HCT116 (cell line): Measurements from ENCODE around the gene ENDOD1. TPM values are rescaled to one million over a fixed set of nuclear protein-coding genes. Genes with fewer than 3 reads are reported as not detected.
A peak's percentile ranks its signal among the peaks of the same experiment; 100 is the strongest.

Experiments used
- ATAC-seq: fragments of 200-7000 bp; cut with Tn5 transposase; 2 replicates; pipeline ENCODE4 v1.9.1; 2020; ENCODE audit warnings: mild to moderate bottlenecking, moderate library complexity
- BruUV-seq: library from RNA; stranded (reverse); fragments of 400-500 nt; replicated peaks from 2 replicates; lab custom pipeline; 2021; lab: Mats Ljungman, UMichigan
- CTCF ChIA-PET: fragments of 300-600 bp; sonication (Branson Sonifier 250); formaldehyde crosslinking; loops from one replicate; lab custom pipeline; 2021; ENCODE audit warnings: antibody characterized with exemption; lab: Charles Lee
- POLR2A ChIA-PET: fragments of 300-600, 350-600 bp; sonication (Branson Sonifier 250); formaldehyde crosslinking; loops from one replicate; lab custom pipeline; 2021; ENCODE audit warnings: antibody characterized with exemption; lab: Charles Lee
- RAD21 ChIA-PET, 2 experiments: fragments of 300-600 bp; sonication (Branson Sonifier 250); formaldehyde crosslinking; loops; one replicate each; lab custom pipeline; 2023; ENCODE audit warnings: low total read pairs in 2 of 2; ENCODE audit not compliant: uncharacterized antibody in 2 of 2, unreplicated experiment in 2 of 2, low non-redundant PET in 1 of 2; lab: Charles Lee
- DNase-seq: peaks from one replicate; pipeline ENCODE4 v3.0.0-alpha.2; 2010; ENCODE audit warnings: low read depth, low spot score
- H2AFZ ChIP-seq: fragments of 200-600 bp; shearing (Covaris generic), sonication (generic); 2 replicates; pipeline ENCODE4 v1.6.1; 2017; ENCODE audit warnings: low read depth, mixed run types, mixed read lengths, antibody characterized with exemption, low read length; ENCODE audit not compliant: poor library complexity, severe bottlenecking
- H3K27ac ChIP-seq: 2 replicates; pipeline ENCODE4 v1.5.1; 2012; ENCODE audit warnings: low read depth, low read length
- H3K27me3 ChIP-seq: fragments of 200-600 bp; sonication (generic); 2 replicates; pipeline ENCODE4 v1.6.1; 2016; ENCODE audit warnings: mixed run types, low read length, mixed read lengths; ENCODE audit not compliant: insufficient read depth
- H3K36me3 ChIP-seq, 2 experiments: fragments of 200-500 bp in 1 of 2; fragments of 200-600 bp in 1 of 2; sonication (Bioruptor generic) in 1 of 2; sonication (generic) in 1 of 2; 2 replicates each; pipeline versions ENCODE4 v1.5.1 to v1.6.1; 2014 to 2016; ENCODE audit warnings: low read length in 2 of 2, inconsistent platforms in 1 of 2, mixed read lengths in 1 of 2, mixed run types in 1 of 2; ENCODE audit not compliant: insufficient read depth in 2 of 2, control insufficient read depth in 1 of 2
- H3K4me1 ChIP-seq, 2 experiments: fragments of 200-600 bp in 1 of 2; sonication (generic) in 1 of 2; 2 replicates each; pipeline versions ENCODE4 v1.5.1 to v1.6.1; 2012 to 2017; ENCODE audit warnings: low read length in 2 of 2, inconsistent platforms in 1 of 2, mild to moderate bottlenecking in 1 of 2, mixed read lengths in 1 of 2, mixed run types in 1 of 2, moderate library complexity in 1 of 2; ENCODE audit not compliant: insufficient read depth in 2 of 2, control insufficient read depth in 1 of 2
- H3K4me2 ChIP-seq: fragments of 200-600 bp; sonication (generic); 2 replicates; pipeline ENCODE4 v1.6.1; 2017; ENCODE audit warnings: mixed run types, low read length, mixed read lengths
- H3K4me3 ChIP-seq, 2 experiments: fragments of 200-600 bp in 1 of 2; sonication (generic) in 1 of 2; replicated peaks in 1 of 2; 2 replicates each; pipeline ENCODE4 v1.5.1; 2011 to 2016; ENCODE audit warnings: low read length in 2 of 2, control low read depth in 1 of 2, low read depth in 1 of 2, mild to moderate bottlenecking in 1 of 2, mixed read lengths in 1 of 2, mixed run types in 1 of 2
- H3K79me2 ChIP-seq: fragments of 200-600 bp; sonication (generic); 2 replicates; pipeline ENCODE4 v1.6.1; 2017; ENCODE audit warnings: mild to moderate bottlenecking, mixed run types, low read length, moderate library complexity, mixed read lengths; ENCODE audit not compliant: insufficient read depth
- H3K9ac ChIP-seq: fragments of 200-600 bp; sonication (generic); 2 replicates; pipeline ENCODE4 v1.6.1; 2016; ENCODE audit warnings: low read length, mixed read lengths
- H3K9me2 ChIP-seq: fragments of 200-600 bp; sonication (generic), shearing (Covaris generic); 2 replicates; pipeline ENCODE4 v1.6.1; 2017; ENCODE audit warnings: mixed run types, mild to moderate bottlenecking, moderate library complexity; ENCODE audit not compliant: insufficient read depth
- H3K9me3 ChIP-seq, 2 experiments: fragments of 200-500 bp in 1 of 2; fragments of 200-600 bp in 1 of 2; sonication (Bioruptor generic) in 1 of 2; sonication (generic) in 1 of 2; 2 replicates each; pipeline ENCODE4 v1.6.1; 2014 to 2017; ENCODE audit warnings: low read length in 2 of 2, mixed read lengths in 2 of 2, inconsistent platforms in 1 of 2, low read depth in 1 of 2, mild to moderate bottlenecking in 1 of 2, mixed run types in 1 of 2, moderate library complexity in 1 of 2; ENCODE audit not compliant: control insufficient read depth in 1 of 2, insufficient read depth in 1 of 2
- H4K20me1 ChIP-seq: fragments of 200-600 bp; sonication (generic), shearing (Covaris generic); 2 replicates; pipeline ENCODE4 v1.6.1; 2017; ENCODE audit warnings: mixed run types, mild to moderate bottlenecking, moderate library complexity; ENCODE audit not compliant: insufficient read depth
- CBX3 ChIP-seq: IDR thresholded peaks from 2 replicates; pipeline ENCODE4 v1.6.1; 2012; ENCODE audit warnings: low read depth
- EGR1 ChIP-seq: IDR thresholded peaks from 2 replicates; pipeline ENCODE4 v1.6.1; 2012; ENCODE audit warnings: low read depth
- ELF1 ChIP-seq: IDR thresholded peaks from 2 replicates; pipeline ENCODE4 v1.6.1; 2012; ENCODE audit warnings: low read depth, borderline replicate concordance
- EZH2 ChIP-seq: fragments of 200-600 bp; sonication (generic); IDR thresholded peaks from 2 replicates; pipeline ENCODE4 v1.6.1; 2017; ENCODE audit warnings: antibody characterized with exemption, mixed run types
- EZH2phosphoT487 ChIP-seq: fragments of 200-600 bp; IDR thresholded peaks from 2 replicates; pipeline ENCODE4 v1.6.1; 2018; ENCODE audit warnings: antibody characterized with exemption, borderline replicate concordance
- FOSL1 ChIP-seq: IDR thresholded peaks from 2 replicates; pipeline ENCODE4 v1.6.1; 2012; ENCODE audit warnings: low read depth
- JUND ChIP-seq: IDR thresholded peaks from 2 replicates; pipeline ENCODE4 v1.6.1; 2012
- POLR2A ChIP-seq: IDR thresholded peaks from 2 replicates; pipeline ENCODE4 v1.7.0; 2011; ENCODE audit warnings: borderline replicate concordance; ENCODE audit not compliant: insufficient read depth, insufficient read length; ENCODE audit errors: extremely low read depth
- POLR2AphosphoS5 ChIP-seq: IDR thresholded peaks from 2 replicates; pipeline ENCODE4 v1.6.1; 2011; ENCODE audit warnings: mild to moderate bottlenecking, low read depth, low read length, moderate library complexity
- RAD21 ChIP-seq: IDR thresholded peaks from 2 replicates; pipeline ENCODE4 v1.6.1; 2012; ENCODE audit warnings: low read depth, mild to moderate bottlenecking
- SIN3A ChIP-seq: IDR thresholded peaks from 2 replicates; pipeline ENCODE4 v1.6.1; 2012; ENCODE audit warnings: low read depth
- SP1 ChIP-seq: IDR thresholded peaks from 2 replicates; pipeline ENCODE4 v1.6.1; 2012; ENCODE audit warnings: low read depth
- SRF ChIP-seq: IDR thresholded peaks from 2 replicates; pipeline ENCODE4 v1.6.1; 2012; ENCODE audit warnings: low read depth
- TCF7L2 ChIP-seq: IDR thresholded peaks from 2 replicates; pipeline ENCODE4 v1.7.0; 2011; ENCODE audit warnings: borderline replicate concordance, inconsistent platforms; ENCODE audit not compliant: insufficient read depth, insufficient read length; ENCODE audit errors: extremely low read depth
- ZNF274 ChIP-seq: fragments of 200-500 bp; sonication (Bioruptor generic); IDR thresholded peaks from 2 replicates; pipeline ENCODE4 v1.6.1; 2014; ENCODE audit warnings: mild to moderate bottlenecking, low read depth, low read length, inconsistent platforms
- intact Hi-C: fragments of 100-400 bp; cut with micrococcal nuclease; formaldehyde crosslinking; loops from 2 replicates; pipeline ENCODE4 v1.10.0; 2022
- total RNA-seq: library from RNA; stranded (reverse); gene quantifications from one replicate; pipeline ENCODE4 v1.2.1, GENCODE V29; 2021; ENCODE audit not compliant: unreplicated experiment
- TF ChIP-seq, protein P1 (sequence below): IDR thresholded peaks from 2 replicates; pipeline ENCODE4 v1.6.1; 2012
- TF ChIP-seq, protein P2 (sequence below): IDR thresholded peaks from 2 replicates; pipeline ENCODE4 v1.6.1; 2011; ENCODE audit warnings: mild to moderate bottlenecking, low read length, moderate library complexity; ENCODE audit not compliant: insufficient replicate concordance; ENCODE audit errors: extremely low read depth

ENDOD1 gene
- total RNA-seq, 1 experiment from 2014 or later = 33.6 TPM

DNA sequence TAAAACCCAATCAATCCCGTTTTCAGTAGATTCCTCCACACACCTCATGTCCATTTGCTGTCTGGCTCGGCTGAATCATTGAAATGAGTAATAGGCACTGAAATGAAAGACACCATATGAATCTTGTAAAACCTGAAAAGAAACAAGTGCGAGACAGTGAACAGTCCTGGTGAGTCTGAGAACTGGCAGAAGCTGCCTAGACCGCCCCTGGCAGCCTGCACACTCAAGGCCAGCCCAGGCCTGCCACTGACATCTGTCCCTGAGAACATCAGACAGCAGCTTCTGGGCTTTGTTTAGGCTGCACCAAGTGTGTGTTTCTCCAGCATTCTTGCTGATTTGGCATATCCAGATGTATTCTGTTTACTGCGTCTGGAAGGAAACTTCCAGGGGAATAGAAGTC, 44.8 kb downstream of the ENDOD1 start:
- Histone ChIP-seq H2AFZ (no peak overlapping the region), H3K27me3 (no peaks in the 10 kb centered on the region), H3K4me1 (peaks cover 16 to 18% of the 10 kb centered on the region in 2 experiments; a peak in 2 of 4 replicates), H3K9me3 (no peaks in the 10 kb centered on the region), H3K9me2 (no peaks in the 10 kb centered on the region), H3K4me2 (peak overlapping the region; percentile 26; the same call in 1 of the 2 replicates)
- BruUV-seq = no TSS peak
- DNase-seq (no peak), ATAC-seq (peak; percentile 57; the same call in 1 of the 2 replicates)
- CTCF ChIA-PET = no interaction called here
- POLR2A ChIA-PET = no interaction called here
- RAD21 ChIA-PET = no interaction called here
- 0 out of 2 replicates have a peak, but pooled peaks have one; percentile 37 for TF ChIP-seq SRF
- TF ChIP-seq RAD21 = peak; percentile 8; the same call in 1 of the 2 replicates
- peak; percentile 56; the same call in 1 of the 2 replicates for TF ChIP-seq SP1
- peak; percentile 68; the same call in 1 of the 2 replicates for TF ChIP-seq CBX3
- TF ChIP-seq FOSL1 = peak; percentile 69
- peak; percentile 65 for TF ChIP-seq JUND
- no peak for TF ChIP-seq POLR2AphosphoS5
- no peak for TF ChIP-seq SIN3A
- TF ChIP-seq ELF1 = no peak
- TF ChIP-seq, protein P1, sequence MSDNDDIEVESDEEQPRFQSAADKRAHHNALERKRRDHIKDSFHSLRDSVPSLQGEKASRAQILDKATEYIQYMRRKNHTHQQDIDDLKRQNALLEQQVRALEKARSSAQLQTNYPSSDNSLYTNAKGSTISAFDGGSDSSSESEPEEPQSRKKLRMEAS = peak; percentile 35; the same call in 1 of the 2 replicates
- TF ChIP-seq, all 23 proteins: peak for 7
- H3K79me2 ChIP-seq = no peaks in the 10 kb centered on the region
- intact Hi-C loops = no loop called here
- H3K36me3 ChIP-seq = no peaks in the 10 kb centered on the region
- 0 out of 2 replicates have a peak overlapping the region, but pooled peaks have one; percentile 18 for H3K9ac ChIP-seq
- no peaks in the 10 kb centered on the region for H4K20me1 ChIP-seq
- no peak overlapping the region; the same call in 1 of the 2 replicates for H3K27ac ChIP-seq
- H3K4me3 ChIP-seq = no peak overlapping the region

DNA sequence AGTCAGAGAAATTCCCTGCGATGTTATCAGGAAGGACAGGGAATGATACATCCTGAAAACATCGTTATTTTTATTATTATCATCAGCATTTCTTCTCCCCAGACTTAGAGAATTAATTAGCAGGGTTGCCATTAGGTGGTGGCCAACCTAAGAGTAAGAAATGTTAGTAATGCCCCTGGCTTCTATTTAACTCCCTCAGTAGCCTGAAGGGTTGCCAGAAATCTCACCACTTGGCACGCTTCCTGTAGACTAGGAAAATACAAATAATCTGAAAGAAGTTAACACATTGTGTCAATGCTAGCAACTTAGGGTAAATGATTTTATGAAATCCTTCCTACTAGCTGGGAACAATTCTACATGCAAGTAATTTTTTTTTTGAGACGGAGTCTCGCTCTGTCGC, 45.5 kb downstream of the ENDOD1 start:
- ChIA-PET POLR2A (no interaction called here), RAD21 (no interaction called here), CTCF (no interaction called here)
- no peaks in the 10 kb centered on the region for H3K79me2 ChIP-seq
- H4K20me1 ChIP-seq = no peaks in the 10 kb centered on the region
- H3K4me2 ChIP-seq = no peak overlapping the region
- BruUV-seq = no TSS peak
- ATAC-seq (no peak), DNase-seq (no peak)
- no peaks in the 10 kb centered on the region for H3K9me2 ChIP-seq
- intact Hi-C loops = loop anchor here (5.0 kb wide), 1 partner anchor 513 kb away; no protein-coding TSS in a partner anchor
- H3K9ac ChIP-seq = no peak overlapping the region
- no peak overlapping the region for H3K27ac ChIP-seq
- no peaks in the 10 kb centered on the region for H3K36me3 ChIP-seq
- no peaks in the 10 kb centered on the region for H3K9me3 ChIP-seq
- H3K27me3 ChIP-seq = no peaks in the 10 kb centered on the region
- H3K4me3 ChIP-seq = no peak overlapping the region
- peaks cover 16 to 18% of the 10 kb centered on the region in 2 experiments; a peak in 2 of 4 replicates for H3K4me1 ChIP-seq
- H2AFZ ChIP-seq = no peak overlapping the region
- no peak for TF ChIP-seq EGR1
- no peak for TF ChIP-seq CBX3
- no peak for TF ChIP-seq POLR2A
- no peak for TF ChIP-seq EZH2
- TF ChIP-seq, protein P2, sequence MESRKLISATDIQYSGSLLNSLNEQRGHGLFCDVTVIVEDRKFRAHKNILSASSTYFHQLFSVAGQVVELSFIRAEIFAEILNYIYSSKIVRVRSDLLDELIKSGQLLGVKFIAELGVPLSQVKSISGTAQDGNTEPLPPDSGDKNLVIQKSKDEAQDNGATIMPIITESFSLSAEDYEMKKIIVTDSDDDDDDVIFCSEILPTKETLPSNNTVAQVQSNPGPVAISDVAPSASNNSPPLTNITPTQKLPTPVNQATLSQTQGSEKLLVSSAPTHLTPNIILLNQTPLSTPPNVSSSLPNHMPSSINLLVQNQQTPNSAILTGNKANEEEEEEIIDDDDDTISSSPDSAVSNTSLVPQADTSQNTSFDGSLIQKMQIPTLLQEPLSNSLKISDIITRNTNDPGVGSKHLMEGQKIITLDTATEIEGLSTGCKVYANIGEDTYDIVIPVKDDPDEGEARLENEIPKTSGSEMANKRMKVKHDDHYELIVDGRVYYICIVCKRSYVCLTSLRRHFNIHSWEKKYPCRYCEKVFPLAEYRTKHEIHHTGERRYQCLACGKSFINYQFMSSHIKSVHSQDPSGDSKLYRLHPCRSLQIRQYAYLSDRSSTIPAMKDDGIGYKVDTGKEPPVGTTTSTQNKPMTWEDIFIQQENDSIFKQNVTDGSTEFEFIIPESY = no peak
- TF ChIP-seq POLR2AphosphoS5 = no peak
- TF ChIP-seq TCF7L2 = no peak
- TF ChIP-seq ELF1 = no peak
- TF ChIP-seq ZNF274 = no peak
- TF ChIP-seq EZH2phosphoT487 = no peak
- TF ChIP-seq SP1 = no peak
